HepG2 (cell line): ENCODE results near the gene QDPR. TPM values are rescaled to one million over a fixed set of nuclear protein-coding genes. Genes with fewer than 3 reads are reported as not detected.

Experiments
- DNMT3B ChIP-seq: conservative IDR thresholded peaks from 2 replicates; pipeline ENCODE4 v1.6.1; 2016; ENCODE audit warnings: missing biosample characterization, control low read depth
- HOXD1 ChIP-seq: sonication (generic); formaldehyde crosslinking; IDR thresholded peaks from 2 replicates; pipeline ENCODE4 v1.5.0; 2020; ENCODE audit warnings: missing genetic modification reagents
- KLF9 ChIP-seq: IDR thresholded peaks from 2 replicates; pipeline ENCODE4 v1.6.1; 2016; ENCODE audit warnings: low read depth
- MTA1 ChIP-seq: sonication (generic); formaldehyde crosslinking; IDR thresholded peaks from 2 replicates; pipeline ENCODE4 v1.4.0; 2020; ENCODE audit warnings: missing genetic modification reagents, mild to moderate bottlenecking, borderline replicate concordance
- SCMH1 ChIP-seq: sonication (generic); formaldehyde crosslinking; IDR thresholded peaks from 2 replicates; pipeline ENCODE4 v1.9.0; 2021; ENCODE audit warnings: missing genetic modification reagents, mild to moderate bottlenecking, borderline replicate concordance
- ZFP90 ChIP-seq: sonication (generic); formaldehyde crosslinking; IDR thresholded peaks from 2 replicates; pipeline ENCODE4 v1.8.0; 2022; ENCODE audit warnings: missing genetic modification reagents, mild to moderate bottlenecking, inconsistent platforms, borderline replicate concordance
- ZNF335 ChIP-seq: sonication (generic); formaldehyde crosslinking; IDR thresholded peaks from 2 replicates; pipeline ENCODE4 v1.4.0; 2020; ENCODE audit warnings: missing genetic modification reagents
- polyA plus RNA-seq, 8 experiments: library from polyadenylated mRNA; depleted of rRNA in 3 of 8; stranded (reverse) in 7 of 8; unstranded in 1 of 8; fragments of >200 nt; fragmentation: Illumina TruSeq in 4 of 8; extraction: Trizol in 4 of 8; gene quantifications; 2 replicates each; pipeline versions ENCODE4 v1.2.1 to v1.2.3, GENCODE V29; 2011 to 2016; ENCODE audit warnings: low read depth in 4 of 8, missing spikeins in 1 of 8, mixed read lengths in 1 of 8; ENCODE audit not compliant: insufficient read depth in 1 of 8
- total RNA-seq, 5 experiments: library from RNA; depleted of rRNA; stranded (reverse); fragments of >200 nt; fragmentation: Illumina TruSeq; extraction: Trizol; gene quantifications; 2 replicates each; pipeline ENCODE4 v1.2.3, GENCODE V29; 2016; ENCODE audit warnings: low read depth in 1 of 5
- TF ChIP-seq, protein P1 (sequence below): sonication (generic); formaldehyde crosslinking; IDR thresholded peaks from 2 replicates; pipeline ENCODE4 v1.4.0; 2020; ENCODE audit warnings: missing genetic modification reagents
- TF ChIP-seq, protein P2 (sequence below): sonication (generic); formaldehyde crosslinking; IDR thresholded peaks from 2 replicates; pipeline ENCODE4 v1.8.0; 2022; ENCODE audit warnings: low read depth, missing genetic modification reagents
- TF ChIP-seq, protein P3 (sequence below), 2 experiments: IDR thresholded peaks; 2 replicates each; pipeline ENCODE4 v1.6.1; 2011 to 2012; ENCODE audit warnings: low read length in 2 of 2, borderline replicate concordance in 1 of 2, low read depth in 1 of 2, mild to moderate bottlenecking in 1 of 2, moderate library complexity in 1 of 2
- TF ChIP-seq, protein P4 (sequence below): sonication (generic); formaldehyde crosslinking; IDR thresholded peaks from 2 replicates; pipeline ENCODE4 v1.4.0; 2020; ENCODE audit warnings: missing genetic modification reagents
- TF ChIP-seq, protein P5 (sequence below): sonication (generic); formaldehyde crosslinking; IDR thresholded peaks from 2 replicates; pipeline ENCODE4 v1.5.1; 2020; ENCODE audit warnings: missing genetic modification reagents, mild to moderate bottlenecking, borderline replicate concordance

Gene QDPR
- total and polyA plus RNA-seq, 2 of the 13 experiments (the other 11 are each of a cell fraction or from before 2014, with no cell fraction given) = 9.9 to 95.5 TPM

DNA sequence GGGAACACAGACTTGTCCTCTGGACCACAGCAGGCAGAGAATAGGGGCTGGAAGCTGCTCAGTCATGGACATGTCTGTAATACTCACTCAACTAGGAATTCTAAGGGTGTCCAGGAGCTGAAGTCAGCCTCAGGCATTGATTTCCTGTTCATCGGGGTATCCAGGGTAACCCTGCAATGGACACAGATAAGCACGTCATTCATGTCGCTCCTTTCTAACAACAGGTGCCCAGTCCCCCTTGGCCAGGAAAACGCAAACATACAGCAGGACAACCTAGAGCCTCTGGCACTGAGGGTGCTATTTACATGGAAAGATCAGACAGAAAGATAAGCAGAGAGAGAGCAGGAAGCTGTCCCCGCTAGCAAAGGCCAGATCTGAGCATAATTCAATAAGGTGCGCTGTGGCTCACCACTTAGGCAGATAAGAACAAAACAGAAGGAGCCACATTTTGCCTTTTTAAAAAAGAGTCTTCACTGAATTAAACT lies 21.3 kb downstream of the QDPR start (continued):
- TF ChIP-seq MTA1 (CRISPR knock-in tag) (no peak), DNMT3B (CRISPR knock-in tag) (no peak), ZNF335 (CRISPR knock-in tag) (no peak), KLF9 (no peak), HOXD1 (CRISPR knock-in tag) (no peak), SCMH1 (CRISPR knock-in tag) (no peak), ZFP90 (CRISPR knock-in tag) (no peak)
- TF ChIP-seq, protein P1, sequence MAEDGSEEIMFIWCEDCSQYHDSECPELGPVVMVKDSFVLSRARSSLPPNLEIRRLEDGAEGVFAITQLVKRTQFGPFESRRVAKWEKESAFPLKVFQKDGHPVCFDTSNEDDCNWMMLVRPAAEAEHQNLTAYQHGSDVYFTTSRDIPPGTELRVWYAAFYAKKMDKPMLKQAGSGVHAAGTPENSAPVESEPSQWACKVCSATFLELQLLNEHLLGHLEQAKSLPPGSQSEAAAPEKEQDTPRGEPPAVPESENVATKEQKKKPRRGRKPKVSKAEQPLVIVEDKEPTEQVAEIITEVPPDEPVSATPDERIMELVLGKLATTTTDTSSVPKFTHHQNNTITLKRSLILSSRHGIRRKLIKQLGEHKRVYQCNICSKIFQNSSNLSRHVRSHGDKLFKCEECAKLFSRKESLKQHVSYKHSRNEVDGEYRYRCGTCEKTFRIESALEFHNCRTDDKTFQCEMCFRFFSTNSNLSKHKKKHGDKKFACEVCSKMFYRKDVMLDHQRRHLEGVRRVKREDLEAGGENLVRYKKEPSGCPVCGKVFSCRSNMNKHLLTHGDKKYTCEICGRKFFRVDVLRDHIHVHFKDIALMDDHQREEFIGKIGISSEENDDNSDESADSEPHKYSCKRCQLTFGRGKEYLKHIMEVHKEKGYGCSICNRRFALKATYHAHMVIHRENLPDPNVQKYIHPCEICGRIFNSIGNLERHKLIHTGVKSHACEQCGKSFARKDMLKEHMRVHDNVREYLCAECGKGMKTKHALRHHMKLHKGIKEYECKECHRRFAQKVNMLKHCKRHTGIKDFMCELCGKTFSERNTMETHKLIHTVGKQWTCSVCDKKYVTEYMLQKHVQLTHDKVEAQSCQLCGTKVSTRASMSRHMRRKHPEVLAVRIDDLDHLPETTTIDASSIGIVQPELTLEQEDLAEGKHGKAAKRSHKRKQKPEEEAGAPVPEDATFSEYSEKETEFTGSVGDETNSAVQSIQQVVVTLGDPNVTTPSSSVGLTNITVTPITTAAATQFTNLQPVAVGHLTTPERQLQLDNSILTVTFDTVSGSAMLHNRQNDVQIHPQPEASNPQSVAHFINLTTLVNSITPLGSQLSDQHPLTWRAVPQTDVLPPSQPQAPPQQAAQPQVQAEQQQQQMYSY (CRISPR knock-in tag) = no peak
- TF ChIP-seq, protein P2, sequence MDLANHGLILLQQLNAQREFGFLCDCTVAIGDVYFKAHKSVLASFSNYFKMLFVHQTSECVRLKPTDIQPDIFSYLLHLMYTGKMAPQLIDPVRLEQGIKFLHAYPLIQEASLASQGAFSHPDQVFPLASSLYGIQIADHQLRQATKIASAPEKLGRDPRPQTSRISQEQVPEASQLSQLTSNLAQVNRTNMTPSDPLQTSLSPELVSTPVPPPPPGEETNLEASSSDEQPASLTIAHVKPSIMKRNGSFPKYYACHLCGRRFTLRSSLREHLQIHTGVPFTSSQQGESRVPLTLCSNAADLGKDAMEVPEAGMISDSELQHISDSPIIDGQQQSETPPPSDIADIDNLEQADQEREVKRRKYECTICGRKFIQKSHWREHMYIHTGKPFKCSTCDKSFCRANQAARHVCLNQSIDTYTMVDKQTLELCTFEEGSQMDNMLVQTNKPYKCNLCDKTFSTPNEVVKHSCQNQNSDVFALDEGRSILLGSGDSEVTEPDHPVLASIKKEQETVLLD (CRISPR knock-in tag) = no peak
- TF ChIP-seq, protein P3, sequence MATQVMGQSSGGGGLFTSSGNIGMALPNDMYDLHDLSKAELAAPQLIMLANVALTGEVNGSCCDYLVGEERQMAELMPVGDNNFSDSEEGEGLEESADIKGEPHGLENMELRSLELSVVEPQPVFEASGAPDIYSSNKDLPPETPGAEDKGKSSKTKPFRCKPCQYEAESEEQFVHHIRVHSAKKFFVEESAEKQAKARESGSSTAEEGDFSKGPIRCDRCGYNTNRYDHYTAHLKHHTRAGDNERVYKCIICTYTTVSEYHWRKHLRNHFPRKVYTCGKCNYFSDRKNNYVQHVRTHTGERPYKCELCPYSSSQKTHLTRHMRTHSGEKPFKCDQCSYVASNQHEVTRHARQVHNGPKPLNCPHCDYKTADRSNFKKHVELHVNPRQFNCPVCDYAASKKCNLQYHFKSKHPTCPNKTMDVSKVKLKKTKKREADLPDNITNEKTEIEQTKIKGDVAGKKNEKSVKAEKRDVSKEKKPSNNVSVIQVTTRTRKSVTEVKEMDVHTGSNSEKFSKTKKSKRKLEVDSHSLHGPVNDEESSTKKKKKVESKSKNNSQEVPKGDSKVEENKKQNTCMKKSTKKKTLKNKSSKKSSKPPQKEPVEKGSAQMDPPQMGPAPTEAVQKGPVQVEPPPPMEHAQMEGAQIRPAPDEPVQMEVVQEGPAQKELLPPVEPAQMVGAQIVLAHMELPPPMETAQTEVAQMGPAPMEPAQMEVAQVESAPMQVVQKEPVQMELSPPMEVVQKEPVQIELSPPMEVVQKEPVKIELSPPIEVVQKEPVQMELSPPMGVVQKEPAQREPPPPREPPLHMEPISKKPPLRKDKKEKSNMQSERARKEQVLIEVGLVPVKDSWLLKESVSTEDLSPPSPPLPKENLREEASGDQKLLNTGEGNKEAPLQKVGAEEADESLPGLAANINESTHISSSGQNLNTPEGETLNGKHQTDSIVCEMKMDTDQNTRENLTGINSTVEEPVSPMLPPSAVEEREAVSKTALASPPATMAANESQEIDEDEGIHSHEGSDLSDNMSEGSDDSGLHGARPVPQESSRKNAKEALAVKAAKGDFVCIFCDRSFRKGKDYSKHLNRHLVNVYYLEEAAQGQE (IDR thresholded peaks at IDR 0.05; ENCODE audit: borderline replicate concordance in 1 of 2, low read depth in 1 of 2, low read length in 2 of 2) = peak in 1 of 2 experiments; percentile 30; a peak in 1 of 4 replicates
- TF ChIP-seq, protein P4, sequence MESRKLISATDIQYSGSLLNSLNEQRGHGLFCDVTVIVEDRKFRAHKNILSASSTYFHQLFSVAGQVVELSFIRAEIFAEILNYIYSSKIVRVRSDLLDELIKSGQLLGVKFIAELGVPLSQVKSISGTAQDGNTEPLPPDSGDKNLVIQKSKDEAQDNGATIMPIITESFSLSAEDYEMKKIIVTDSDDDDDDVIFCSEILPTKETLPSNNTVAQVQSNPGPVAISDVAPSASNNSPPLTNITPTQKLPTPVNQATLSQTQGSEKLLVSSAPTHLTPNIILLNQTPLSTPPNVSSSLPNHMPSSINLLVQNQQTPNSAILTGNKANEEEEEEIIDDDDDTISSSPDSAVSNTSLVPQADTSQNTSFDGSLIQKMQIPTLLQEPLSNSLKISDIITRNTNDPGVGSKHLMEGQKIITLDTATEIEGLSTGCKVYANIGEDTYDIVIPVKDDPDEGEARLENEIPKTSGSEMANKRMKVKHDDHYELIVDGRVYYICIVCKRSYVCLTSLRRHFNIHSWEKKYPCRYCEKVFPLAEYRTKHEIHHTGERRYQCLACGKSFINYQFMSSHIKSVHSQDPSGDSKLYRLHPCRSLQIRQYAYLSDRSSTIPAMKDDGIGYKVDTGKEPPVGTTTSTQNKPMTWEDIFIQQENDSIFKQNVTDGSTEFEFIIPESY (CRISPR knock-in tag) = peak; percentile 94
- TF ChIP-seq, protein P5, sequence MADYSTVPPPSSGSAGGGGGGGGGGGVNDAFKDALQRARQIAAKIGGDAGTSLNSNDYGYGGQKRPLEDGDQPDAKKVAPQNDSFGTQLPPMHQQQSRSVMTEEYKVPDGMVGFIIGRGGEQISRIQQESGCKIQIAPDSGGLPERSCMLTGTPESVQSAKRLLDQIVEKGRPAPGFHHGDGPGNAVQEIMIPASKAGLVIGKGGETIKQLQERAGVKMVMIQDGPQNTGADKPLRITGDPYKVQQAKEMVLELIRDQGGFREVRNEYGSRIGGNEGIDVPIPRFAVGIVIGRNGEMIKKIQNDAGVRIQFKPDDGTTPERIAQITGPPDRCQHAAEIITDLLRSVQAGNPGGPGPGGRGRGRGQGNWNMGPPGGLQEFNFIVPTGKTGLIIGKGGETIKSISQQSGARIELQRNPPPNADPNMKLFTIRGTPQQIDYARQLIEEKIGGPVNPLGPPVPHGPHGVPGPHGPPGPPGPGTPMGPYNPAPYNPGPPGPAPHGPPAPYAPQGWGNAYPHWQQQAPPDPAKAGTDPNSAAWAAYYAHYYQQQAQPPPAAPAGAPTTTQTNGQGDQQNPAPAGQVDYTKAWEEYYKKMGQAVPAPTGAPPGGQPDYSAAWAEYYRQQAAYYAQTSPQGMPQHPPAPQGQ (CRISPR knock-in tag) = no peak
